ENCODE data around the gene TNFAIP2. TPM values are rescaled to one million over a fixed set of nuclear protein-coding genes. Genes with fewer than 3 reads are reported as not detected.

TNFAIP2 gene
- total RNA-seq, 1 experiment from 2014 or later, result 87.3 TPM

DNA sequence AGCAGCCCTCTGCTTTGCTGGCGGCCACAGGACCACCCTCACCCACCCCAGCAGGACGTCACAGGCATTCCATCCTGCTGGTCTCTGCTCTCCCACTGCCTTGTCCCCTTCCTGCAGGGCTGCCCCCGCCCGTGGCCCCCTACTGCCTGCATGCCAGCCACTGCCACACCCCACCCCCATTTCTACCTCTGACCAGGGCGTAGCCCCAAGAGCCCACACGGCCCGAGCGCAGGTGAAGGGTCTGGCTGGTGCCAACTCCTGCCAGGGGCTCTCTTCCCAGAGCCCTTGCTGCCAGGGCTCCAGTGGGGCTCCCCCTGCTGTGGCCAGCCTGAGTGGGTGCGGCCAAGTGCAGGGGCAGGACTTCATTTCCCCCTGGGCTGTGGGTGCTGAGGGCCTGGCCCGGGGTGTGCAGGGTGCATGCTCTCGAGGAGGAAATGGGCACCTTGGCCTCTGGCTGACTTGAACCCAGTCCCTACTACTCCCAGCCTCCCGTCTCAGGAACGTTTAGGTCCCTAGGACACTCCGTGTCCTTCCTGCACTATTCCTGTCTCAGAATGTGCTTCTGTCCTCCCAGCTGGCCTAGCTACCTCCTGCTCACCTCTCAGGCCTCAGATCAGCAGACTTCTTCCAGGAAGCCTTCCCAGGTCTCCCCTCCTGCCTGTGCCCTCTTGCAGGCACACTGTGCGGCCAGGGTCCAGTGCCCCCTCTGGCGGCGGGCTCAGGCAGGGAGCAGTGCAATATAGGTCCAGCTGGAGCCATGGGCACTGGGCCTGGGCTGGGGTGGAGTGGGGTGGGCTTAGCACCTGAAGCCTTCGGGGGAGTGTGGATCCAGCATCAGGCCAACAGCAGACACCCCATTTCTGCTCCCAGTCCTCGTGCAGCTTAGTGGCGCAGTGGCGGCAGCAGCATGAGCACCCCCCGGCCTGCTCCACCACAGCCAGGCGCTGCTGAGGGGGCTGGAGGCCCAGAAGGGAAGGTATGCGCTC is 37.9 kb upstream of the TNFAIP2 start:
- H3K27me3 ChIP-seq (ENCODE audit: low read length), result no peaks in the 10 kb centered on the region
- ChIA-PET POLR2A (ENCODE audit: unreplicated experiment) (no interaction called here), CTCF (interaction anchor here (0.5 kb wide), 1 partner anchor 11 kb away, joined by 4 read pairs; no protein-coding TSS in a partner anchor)
- DNase-seq (no peak), ATAC-seq (peak; percentile 34; the same call in 1 of the 2 replicates)
- TF ChIP-seq EZH2phosphoT487 (IDR thresholded peaks at IDR 0.05; ENCODE audit: borderline replicate concordance, low read length), result no peak
- TF ChIP-seq, protein P1, sequence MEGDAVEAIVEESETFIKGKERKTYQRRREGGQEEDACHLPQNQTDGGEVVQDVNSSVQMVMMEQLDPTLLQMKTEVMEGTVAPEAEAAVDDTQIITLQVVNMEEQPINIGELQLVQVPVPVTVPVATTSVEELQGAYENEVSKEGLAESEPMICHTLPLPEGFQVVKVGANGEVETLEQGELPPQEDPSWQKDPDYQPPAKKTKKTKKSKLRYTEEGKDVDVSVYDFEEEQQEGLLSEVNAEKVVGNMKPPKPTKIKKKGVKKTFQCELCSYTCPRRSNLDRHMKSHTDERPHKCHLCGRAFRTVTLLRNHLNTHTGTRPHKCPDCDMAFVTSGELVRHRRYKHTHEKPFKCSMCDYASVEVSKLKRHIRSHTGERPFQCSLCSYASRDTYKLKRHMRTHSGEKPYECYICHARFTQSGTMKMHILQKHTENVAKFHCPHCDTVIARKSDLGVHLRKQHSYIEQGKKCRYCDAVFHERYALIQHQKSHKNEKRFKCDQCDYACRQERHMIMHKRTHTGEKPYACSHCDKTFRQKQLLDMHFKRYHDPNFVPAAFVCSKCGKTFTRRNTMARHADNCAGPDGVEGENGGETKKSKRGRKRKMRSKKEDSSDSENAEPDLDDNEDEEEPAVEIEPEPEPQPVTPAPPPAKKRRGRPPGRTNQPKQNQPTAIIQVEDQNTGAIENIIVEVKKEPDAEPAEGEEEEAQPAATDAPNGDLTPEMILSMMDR (conservative IDR thresholded peaks at IDR 0.05; ENCODE audit: low read depth, low read length), result peak; percentile 47
- intact Hi-C loops (cut with micrococcal nuclease), result no loop called here
- H3K36me3 ChIP-seq (ENCODE audit: low read depth, low read length), result no peaks in the 10 kb centered on the region
- no peak overlapping the region for H3K4me3 ChIP-seq (ENCODE audit: low read length)
- no peaks in the 10 kb centered on the region for H3K79me2 ChIP-seq (ENCODE audit: low read length)
- H3F3A ChIP-seq (ENCODE audit: low read length, unreplicated experiment), result no peaks in the 10 kb centered on the region
- no peaks in the 10 kb centered on the region for H3K9me3 ChIP-seq (ENCODE audit: low read length)
- H3K9me2 ChIP-seq (replicated peaks; ENCODE audit: low read length), result no peaks in the 10 kb centered on the region
- no TSS peak for BruUV-seq (replicated peaks)
- H3K4me1 ChIP-seq (ENCODE audit: insufficient read depth, low read length), result no peaks in the 10 kb centered on the region
- no peaks in the 10 kb centered on the region for H4K20me1 ChIP-seq (ENCODE audit: low read length)
- no peak overlapping the region for H2AFZ ChIP-seq (ENCODE audit: low read length)
- no peak overlapping the region for H3K27ac ChIP-seq (ENCODE audit: low read length)
- no peak overlapping the region for H3K9ac ChIP-seq (ENCODE audit: low read length)
- H3K4me2 ChIP-seq (ENCODE audit: low read length), result no peak overlapping the region

DNA sequence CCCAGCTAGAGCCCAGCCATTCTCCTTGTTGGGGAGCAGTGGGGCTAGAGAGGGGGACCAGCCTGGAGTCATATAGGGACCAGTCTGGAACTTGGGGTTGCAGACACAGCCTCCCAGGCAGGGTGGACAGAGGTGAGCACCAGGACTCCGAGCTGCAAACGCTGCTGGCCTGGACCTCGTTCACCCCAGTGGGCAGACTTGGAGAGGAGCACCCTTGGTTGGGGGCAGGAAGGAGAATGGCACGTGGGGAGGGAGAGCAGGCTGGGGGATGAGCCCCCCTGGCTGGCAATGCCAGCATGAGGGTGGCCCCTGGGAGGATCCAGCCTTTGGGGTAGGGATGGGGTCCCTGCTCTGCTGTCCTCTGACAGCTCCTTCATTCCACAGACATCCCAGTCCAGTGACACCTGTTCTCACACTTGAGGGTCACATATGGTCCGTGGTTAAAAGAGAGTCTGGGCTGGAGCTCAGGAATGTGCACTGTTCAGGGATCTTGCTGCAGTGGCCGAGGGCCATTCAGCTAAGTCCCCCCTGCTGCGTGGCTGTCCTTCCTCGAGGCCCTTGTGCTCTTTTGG is 36.4 kb upstream of the TNFAIP2 start:
- CTCF ChIA-PET, result interaction anchor here (0.5 to 0.6 kb wide), 2 partner anchors 10 to 66 kb away, joined by 3 to 14 read pairs; no protein-coding TSS in a partner anchor
- Histone ChIP-seq H3F3A (ENCODE audit: low read length, unreplicated experiment) (no peaks in the 10 kb centered on the region), H3K9me3 (ENCODE audit: low read length) (no peaks in the 10 kb centered on the region), H3K9ac (ENCODE audit: low read length) (no peak overlapping the region), H3K9me2 (replicated peaks; ENCODE audit: low read length) (no peaks in the 10 kb centered on the region), H3K79me2 (ENCODE audit: low read length) (no peaks in the 10 kb centered on the region), H3K27ac (ENCODE audit: low read length) (no peak overlapping the region), H3K4me3 (ENCODE audit: low read length) (no peak overlapping the region), H3K4me1 (ENCODE audit: insufficient read depth, low read length) (no peaks in the 10 kb centered on the region; the same call in 1 of the 2 replicates), H2AFZ (ENCODE audit: low read length) (no peak overlapping the region), H3K4me2 (ENCODE audit: low read length) (no peak overlapping the region), H3K27me3 (ENCODE audit: low read length) (no peaks in the 10 kb centered on the region), H3K36me3 (ENCODE audit: low read depth, low read length) (no peaks in the 10 kb centered on the region), H4K20me1 (ENCODE audit: low read length) (no peaks in the 10 kb centered on the region)
- BruUV-seq (replicated peaks), result no TSS peak
- intact Hi-C loops (cut with micrococcal nuclease), result no loop called here
- no peak for DNase-seq
- POLR2A ChIA-PET (ENCODE audit: unreplicated experiment), result interaction anchor here (0.6 kb wide), 1 partner anchor 10 kb away, joined by 11 read pairs; no protein-coding TSS in a partner anchor
- ATAC-seq, result no peak
- TF ChIP-seq EZH2phosphoT487 (IDR thresholded peaks at IDR 0.05; ENCODE audit: borderline replicate concordance, low read length), result no peak
- TF ChIP-seq EZH2 (IDR thresholded peaks at IDR 0.05; ENCODE audit: low read length, unreplicated experiment), result no peak
- TF ChIP-seq, protein P1 (conservative IDR thresholded peaks at IDR 0.05; ENCODE audit: low read depth, low read length), result no peak

All from PC-3 (cell line).